NCI-H187 treated with DMSO at 0.1 percent for 48 hours (cell line): ENCODE results near the gene MYO1B.

ENCODE experiments used
- DNase-seq: peaks from one replicate; lab custom pipeline; 2025; lab: John Stamatoyannopoulos, UW

The MYO1B gene

GRCh38 chr2:191245046-191245868 lies at the start of gene MYO1B:
TSS of gene MYO1B (plus strand) at chr2:191245404. CDS start at chr2:191276896, 31,492 bp downstream.
- no peak for DNase-seq

GRCh38 chr2:191197096-191197495 lies 48.1 kb upstream of the MYO1B start:
- no peak for DNase-seq

GRCh38 chr2:191198271-191198670 lies 46.9 kb upstream of the MYO1B start:
- no peak for DNase-seq

- no peak for DNase-seq
These were observed 45.2 kb upstream of the MYO1B start for GRCh38 chr2:191199929-191200512.

GRCh38 chr2:191200910-191201309 lies 44.3 kb upstream of the MYO1B start:
- DNase-seq, result no peak

GRCh38 chr2:191202209-191202721 lies 42.9 kb upstream of the MYO1B start:
- DNase-seq, result no peak

GRCh38 chr2:191202881-191203397 lies 42.3 kb upstream of the MYO1B start:
- DNase-seq, result no peak

- no peak for DNase-seq
These were observed 40.8 kb upstream of the MYO1B start for GRCh38 chr2:191204433-191204832.

- DNase-seq, result no peak
These were observed 38.4 kb upstream of the MYO1B start for GRCh38 chr2:191206613-191207471.

- DNase-seq, result no peak
These were observed 35.9 kb upstream of the MYO1B start for GRCh38 chr2:191209340-191209739.

GRCh38 chr2:191212119-191212518 lies 33.1 kb upstream of the MYO1B start:
- DNase-seq, result no peak

- DNase-seq, result no peak
These were observed 31.9 kb upstream of the MYO1B start for GRCh38 chr2:191213333-191213732.

GRCh38 chr2:191215230-191215629 lies 30.0 kb upstream of the MYO1B start:
- DNase-seq, result no peak

GRCh38 chr2:191215666-191216065 lies 29.5 kb upstream of the MYO1B start:
- DNase-seq, result no peak

- DNase-seq, result no peak
These were observed 27.6 kb upstream of the MYO1B start for GRCh38 chr2:191217580-191217979.

GRCh38 chr2:191218292-191218898 lies 26.8 kb upstream of the MYO1B start:
- DNase-seq, result no peak

GRCh38 chr2:191220671-191221070 lies 24.5 kb upstream of the MYO1B start:
- no peak for DNase-seq

- DNase-seq, result no peak
These were observed 23.5 kb upstream of the MYO1B start for GRCh38 chr2:191221666-191222065.

GRCh38 chr2:191222507-191222906 lies 22.7 kb upstream of the MYO1B start:
- DNase-seq, result no peak

- no peak for DNase-seq
These were observed 22.3 kb upstream of the MYO1B start for GRCh38 chr2:191222952-191223351.

GRCh38 chr2:191225126-191225525 lies 20.1 kb upstream of the MYO1B start:
- no peak for DNase-seq

GRCh38 chr2:191225690-191226089 lies 19.5 kb upstream of the MYO1B start:
- DNase-seq, result no peak
